Memory B cell (primary cell): Measurements from ENCODE around the gene YIPF7.

ENCODE experiments used
- ATAC-seq: fragments of 150-1000 bp; cut with Tn5 transposase; 2 replicates; pipeline ENCODE4 v1.10.0; 2021; ENCODE audit warnings: low read depth, mild to moderate bottlenecking, moderate library complexity
- DNase-seq, 2 donors: peaks; one replicate each; pipeline ENCODE4 v3.0.0; 2022; ENCODE audit warnings: low spot score in 2 of 2
- H3K27ac Mint-ChIP-seq: one replicate; pipeline ENCODE4 v1.8.0; 2022; ENCODE audit warnings: mild to moderate bottlenecking, moderate library complexity, mixed read lengths
- H3K27me3 Mint-ChIP-seq: one replicate; pipeline ENCODE4 v1.8.0; 2022; ENCODE audit warnings: mixed read lengths
- H3K36me3 Mint-ChIP-seq: one replicate; pipeline ENCODE4 v1.8.0; 2022; ENCODE audit warnings: mild to moderate bottlenecking, mixed read lengths
- H3K4me1 Mint-ChIP-seq: one replicate; pipeline ENCODE4 v1.8.0; 2022; ENCODE audit warnings: mixed read lengths
- H3K4me3 Mint-ChIP-seq: one replicate; pipeline ENCODE4 v1.8.0; 2022; ENCODE audit warnings: mild to moderate bottlenecking, moderate library complexity, mixed read lengths
- H3K9me3 Mint-ChIP-seq: one replicate; pipeline ENCODE4 v1.8.0; 2022; ENCODE audit warnings: mixed read lengths

The YIPF7 gene

DNA sequence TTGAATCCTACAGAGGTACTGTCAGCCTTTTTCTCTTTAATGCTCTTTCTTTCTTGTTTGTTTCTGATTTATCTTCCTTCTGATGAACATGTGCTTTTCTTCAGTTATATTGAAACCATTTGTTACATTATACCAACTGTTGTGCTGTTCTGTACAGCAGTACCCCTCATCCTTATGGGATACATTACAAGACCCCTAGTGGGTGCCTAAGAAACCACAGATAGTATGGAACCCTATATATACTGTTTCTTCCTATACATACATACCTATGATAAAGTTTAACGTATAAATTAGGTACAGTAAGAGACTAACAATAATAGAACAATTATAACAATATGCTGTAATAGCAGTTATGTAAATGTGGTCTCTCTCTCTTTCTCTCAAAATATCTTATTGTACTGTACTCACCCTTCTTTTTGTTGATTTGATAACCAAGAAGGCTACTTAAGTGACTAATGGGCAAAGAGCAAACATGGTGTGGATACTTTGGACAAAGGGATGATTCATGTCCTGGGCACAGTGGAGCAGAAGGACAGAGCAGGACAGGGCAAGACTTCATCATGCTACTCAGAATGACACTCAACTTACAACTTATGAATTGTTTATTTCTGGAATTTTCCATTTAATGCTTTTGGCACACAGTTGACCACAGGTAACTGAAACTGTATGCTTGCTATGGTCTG lies 10.7 kb upstream of the YIPF7 start:
- Mint-ChIP-seq H3K4me3 (no peak overlapping the region), H3K36me3 (no peaks in the 10 kb centered on the region), H3K4me1 (no peaks in the 10 kb centered on the region), H3K27me3 (peaks cover 5% of the 10 kb centered on the region), H3K27ac (no peak overlapping the region), H3K9me3 (no peaks in the 10 kb centered on the region)
- DNase-seq (no peak), ATAC-seq (no peak)

DNA sequence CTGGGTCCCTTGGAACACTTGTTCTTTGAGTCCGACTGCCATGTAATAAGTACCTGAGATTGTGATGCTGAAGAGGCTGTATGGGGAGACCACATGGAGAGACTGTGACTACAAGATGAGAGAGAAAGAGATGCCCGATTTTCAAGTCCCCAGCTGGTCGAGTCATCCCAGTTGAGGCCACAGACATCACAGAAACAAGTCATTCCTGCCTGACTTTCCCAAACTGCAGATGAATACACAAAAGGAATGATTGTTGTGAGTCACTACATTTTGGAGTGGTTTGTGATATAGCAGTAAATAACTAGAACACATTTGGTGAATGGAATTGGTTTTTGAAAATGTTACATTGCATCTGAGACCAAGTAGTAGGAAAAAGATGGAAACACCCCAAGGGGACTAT lies 9.0 kb upstream of the YIPF7 start:
- no peaks in the 10 kb centered on the region for H3K36me3 Mint-ChIP-seq
- H3K4me3 Mint-ChIP-seq = no peak overlapping the region
- peaks cover 5% of the 10 kb centered on the region for H3K27me3 Mint-ChIP-seq
- DNase-seq (no peak), ATAC-seq (no peak)
- H3K4me1 Mint-ChIP-seq = no peaks in the 10 kb centered on the region
- H3K9me3 Mint-ChIP-seq = no peaks in the 10 kb centered on the region
- no peak overlapping the region for H3K27ac Mint-ChIP-seq

DNA sequence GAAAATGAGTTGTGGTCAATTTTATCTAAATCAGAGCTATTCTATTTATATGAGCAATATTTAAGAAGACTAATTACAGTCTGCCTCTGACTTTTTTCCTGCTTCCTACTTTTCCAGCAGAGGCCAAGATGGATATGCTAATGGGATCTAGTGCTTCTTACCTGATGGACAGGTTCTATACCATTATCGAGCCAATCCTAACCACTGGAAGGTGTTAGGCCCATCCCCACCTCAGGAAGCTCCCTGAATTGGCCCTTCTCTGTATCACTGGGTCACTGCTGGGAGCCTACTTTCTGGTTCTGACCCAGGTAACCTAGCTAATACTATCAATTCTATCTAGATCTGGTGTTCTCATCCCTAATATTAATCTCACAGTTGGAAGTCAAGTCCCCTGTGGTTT lies 577 bp upstream of the YIPF7 start:
- Mint-ChIP-seq H3K4me3 (no peak overlapping the region), H3K36me3 (no peaks in the 10 kb centered on the region), H3K4me1 (no peaks in the 10 kb centered on the region), H3K27me3 (peaks cover 2% of the 10 kb centered on the region), H3K27ac (no peak overlapping the region), H3K9me3 (no peaks in the 10 kb centered on the region)
- DNase-seq = no peak
- ATAC-seq = no peak

DNA sequence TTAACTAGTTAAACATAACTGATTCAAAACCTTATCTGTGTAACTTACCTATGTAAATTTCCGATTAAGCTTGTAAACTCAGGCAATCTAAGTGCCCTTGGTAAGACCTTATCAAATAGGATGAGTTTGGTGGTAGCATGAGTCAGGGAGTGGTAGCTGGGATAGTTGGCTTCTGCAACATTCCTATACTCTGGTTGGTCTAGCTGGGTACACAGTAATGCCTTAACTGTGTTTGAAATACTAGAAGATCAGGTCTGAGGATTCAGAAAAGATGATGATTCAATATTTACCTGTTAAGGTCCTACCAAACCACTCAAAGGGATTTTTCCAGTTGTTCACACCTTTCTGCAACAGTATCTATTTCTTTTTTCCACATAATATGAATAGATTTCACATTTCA lies 5.3 kb downstream of the YIPF7 start:
- DNase-seq = no peak
- Mint-ChIP-seq H3K27ac (no peak overlapping the region), H3K36me3 (peaks cover 4% of the 10 kb centered on the region), H3K9me3 (peaks cover 6% of the 10 kb centered on the region), H3K27me3 (peaks cover 3% of the 10 kb centered on the region), H3K4me3 (no peak overlapping the region), H3K4me1 (no peaks in the 10 kb centered on the region)
- ATAC-seq = no peak

DNA sequence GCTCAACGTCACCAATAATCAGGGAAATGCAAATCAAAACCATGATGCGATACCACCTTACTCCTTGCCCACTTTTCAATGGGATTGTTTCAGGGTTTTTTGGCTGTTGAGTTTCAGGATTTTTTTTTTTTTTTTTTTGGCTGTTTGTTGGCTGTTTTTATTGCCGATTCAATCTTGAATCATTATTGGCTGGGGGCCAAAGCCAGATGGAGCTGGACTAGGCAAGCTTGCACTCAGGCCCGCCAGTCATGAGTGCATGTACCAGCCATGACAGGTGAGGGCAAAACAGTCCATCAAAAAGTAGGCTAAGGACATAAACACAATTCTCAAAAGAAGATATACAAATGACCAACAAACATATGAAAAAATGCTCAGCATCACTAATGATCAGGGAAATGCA lies 13.3 kb downstream of the YIPF7 start:
- H3K9me3 Mint-ChIP-seq = peaks cover 4% of the 10 kb centered on the region
- no peak overlapping the region for H3K27ac Mint-ChIP-seq
- H3K4me3 Mint-ChIP-seq = no peak overlapping the region
- ATAC-seq = no peak
- H3K27me3 Mint-ChIP-seq = peaks cover 1% of the 10 kb centered on the region
- H3K36me3 Mint-ChIP-seq = peaks cover 2% of the 10 kb centered on the region
- DNase-seq = no peak
- H3K4me1 Mint-ChIP-seq = no peaks in the 10 kb centered on the region

DNA sequence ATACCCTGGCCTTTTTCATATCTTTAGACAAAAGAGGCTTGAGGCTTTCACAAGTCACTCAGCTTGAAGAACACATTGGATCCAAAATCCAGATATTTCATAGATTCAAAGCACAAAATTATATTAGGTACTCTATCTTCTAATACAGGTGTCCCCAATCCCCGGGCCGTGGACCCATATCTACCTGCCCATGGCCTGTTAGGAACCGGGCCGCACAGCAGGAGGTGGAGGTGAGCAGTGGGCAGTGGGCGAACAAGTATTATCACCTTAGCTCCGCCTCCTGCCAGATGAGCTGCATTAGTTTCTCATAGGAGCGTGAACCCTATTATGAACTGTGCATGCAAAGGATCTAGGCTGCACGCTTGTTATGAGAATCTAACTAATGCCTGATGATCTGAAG lies 18.7 kb downstream of the YIPF7 start:
- Mint-ChIP-seq H3K4me3 (no peak overlapping the region), H3K36me3 (no peaks in the 10 kb centered on the region), H3K27ac (no peak overlapping the region), H3K27me3 (peaks cover 1% of the 10 kb centered on the region), H3K9me3 (no peaks in the 10 kb centered on the region), H3K4me1 (peaks cover 2% of the 10 kb centered on the region)
- ATAC-seq (no peak), DNase-seq (no peak)

DNA sequence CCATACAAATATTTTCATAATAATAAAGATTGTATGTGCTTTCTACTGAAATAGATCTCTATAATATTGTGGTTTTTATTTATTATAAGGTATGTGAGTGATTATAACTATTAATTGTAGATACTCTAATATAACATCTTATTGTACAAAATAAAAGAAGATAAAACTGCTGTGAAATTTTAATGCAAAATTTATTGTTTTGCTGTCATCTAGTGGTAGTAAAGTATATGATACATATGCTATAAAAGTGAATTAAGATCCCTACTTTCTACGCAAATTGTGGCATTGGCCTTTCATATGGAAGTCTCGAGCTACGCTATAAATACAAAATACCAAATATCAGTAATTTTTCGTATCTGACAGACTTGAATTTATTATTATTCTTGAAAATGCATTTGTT lies 19.3 kb downstream of the YIPF7 start:
- H3K9me3 Mint-ChIP-seq = no peaks in the 10 kb centered on the region
- H3K27ac Mint-ChIP-seq = no peak overlapping the region
- H3K36me3 Mint-ChIP-seq = no peaks in the 10 kb centered on the region
- no peak for ATAC-seq
- DNase-seq = no peak
- peaks cover 2% of the 10 kb centered on the region for H3K4me1 Mint-ChIP-seq
- no peak overlapping the region for H3K4me3 Mint-ChIP-seq
- H3K27me3 Mint-ChIP-seq = peaks cover 1% of the 10 kb centered on the region

DNA sequence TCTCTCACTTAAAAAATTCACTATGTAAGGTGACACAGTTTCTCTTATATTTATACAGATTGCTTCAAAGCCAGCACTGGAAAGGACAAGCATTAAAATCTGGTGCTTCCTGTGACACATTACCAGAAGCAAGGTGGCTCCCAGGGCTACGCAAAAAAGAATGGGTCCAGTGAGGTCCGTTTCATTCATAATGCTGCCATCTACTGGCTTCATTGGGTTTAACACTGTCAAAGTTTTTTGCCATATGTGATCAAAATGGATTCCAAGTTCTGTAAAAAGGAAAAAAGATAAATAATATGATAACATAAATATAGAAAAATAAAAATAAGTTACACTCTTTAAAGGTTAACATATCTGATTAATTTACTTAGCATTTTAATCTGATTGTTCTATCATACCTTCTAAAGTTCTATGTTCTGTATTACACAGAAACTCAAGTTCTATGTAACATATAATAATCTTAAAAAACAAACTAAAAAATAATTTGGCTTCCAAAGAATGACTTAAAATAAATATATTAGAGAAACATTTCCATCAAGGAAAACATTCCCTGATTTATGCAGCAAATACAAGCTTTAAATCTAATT lies 22.1 kb downstream of the YIPF7 start:
- DNase-seq = peak; percentile 25 to 34
- Mint-ChIP-seq H3K9me3 (no peaks in the 10 kb centered on the region), H3K4me3 (no peak overlapping the region), H3K36me3 (no peaks in the 10 kb centered on the region), H3K4me1 (peaks cover 2% of the 10 kb centered on the region), H3K27me3 (no peaks in the 10 kb centered on the region), H3K27ac (peak overlapping the region; percentile 28)
- ATAC-seq = peak; percentile 84

DNA sequence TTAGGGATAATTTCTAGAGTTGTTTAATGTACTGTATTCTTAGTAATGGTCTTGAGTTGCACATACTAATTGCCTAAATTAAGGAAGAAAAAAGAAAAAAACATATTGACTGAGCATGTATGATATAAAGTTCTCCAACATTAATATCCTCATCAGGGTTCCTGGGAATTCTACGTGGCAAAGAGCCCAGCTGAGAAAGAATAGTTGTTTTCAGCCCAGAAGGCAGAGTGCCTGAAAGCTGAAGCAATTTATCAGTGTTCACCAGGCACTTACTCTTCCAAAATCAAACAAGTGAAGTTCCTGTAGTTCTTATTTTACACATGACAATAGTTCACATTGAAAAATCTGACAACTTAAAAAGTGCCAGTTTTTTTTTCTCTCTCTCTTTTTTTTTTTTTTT lies 27.7 kb downstream of the YIPF7 start:
- ATAC-seq (no peak), DNase-seq (no peak)
- no peaks in the 10 kb centered on the region for H3K36me3 Mint-ChIP-seq
- H3K27ac Mint-ChIP-seq = no peak overlapping the region
- H3K4me3 Mint-ChIP-seq = no peak overlapping the region
- H3K9me3 Mint-ChIP-seq = no peaks in the 10 kb centered on the region
- H3K27me3 Mint-ChIP-seq = no peaks in the 10 kb centered on the region
- H3K4me1 Mint-ChIP-seq = no peaks in the 10 kb centered on the region

DNA sequence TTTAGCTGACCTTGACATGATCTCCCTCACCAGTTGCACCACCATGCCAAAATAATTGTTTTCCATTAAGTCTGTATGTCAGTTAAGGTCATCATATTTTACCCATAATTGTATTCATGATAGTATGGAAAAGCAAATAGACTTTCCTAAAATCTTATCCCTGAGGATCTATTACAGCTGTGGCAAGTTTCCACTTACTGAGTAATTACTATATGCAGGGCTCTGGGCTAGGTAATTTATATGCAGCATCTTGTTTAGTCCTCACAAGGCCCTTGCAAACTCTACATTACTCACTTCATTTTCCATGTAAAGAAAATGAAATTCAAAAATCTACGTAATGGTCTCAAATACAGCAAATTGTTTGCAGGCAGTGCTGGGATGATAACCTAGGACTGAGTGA lies 34.8 kb downstream of the YIPF7 start:
- H3K4me1 Mint-ChIP-seq = no peaks in the 10 kb centered on the region
- DNase-seq (no peak), ATAC-seq (no peak)
- H3K4me3 Mint-ChIP-seq = no peak overlapping the region
- peaks cover 3% of the 10 kb centered on the region for H3K27me3 Mint-ChIP-seq
- no peaks in the 10 kb centered on the region for H3K36me3 Mint-ChIP-seq
- no peak overlapping the region for H3K27ac Mint-ChIP-seq
- H3K9me3 Mint-ChIP-seq = no peaks in the 10 kb centered on the region

DNA sequence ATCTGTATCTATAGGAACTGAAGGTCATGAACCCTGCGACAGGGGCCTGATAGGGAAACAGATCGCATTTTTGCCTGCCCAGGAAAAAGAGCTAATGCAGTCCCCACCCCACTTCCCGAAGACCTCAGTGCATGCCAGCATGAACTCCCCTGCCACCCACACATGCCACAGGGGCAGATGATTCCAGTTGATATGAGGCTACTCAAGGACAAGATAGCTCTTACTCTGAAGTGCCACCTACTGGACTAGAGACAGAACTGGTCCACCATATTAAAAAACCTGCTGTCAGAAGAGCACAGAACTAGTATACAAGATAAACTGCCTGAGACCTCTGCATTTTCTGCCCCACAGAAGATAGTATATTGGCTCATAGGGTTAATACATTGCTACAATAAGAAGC lies 68.0 kb downstream of the YIPF7 start:
- Mint-ChIP-seq H3K9me3 (peaks cover 7% of the 10 kb centered on the region), H3K27ac (no peak overlapping the region), H3K36me3 (no peaks in the 10 kb centered on the region), H3K27me3 (no peaks in the 10 kb centered on the region), H3K4me1 (no peaks in the 10 kb centered on the region), H3K4me3 (no peak overlapping the region)
- ATAC-seq (no peak), DNase-seq (no peak)

DNA sequence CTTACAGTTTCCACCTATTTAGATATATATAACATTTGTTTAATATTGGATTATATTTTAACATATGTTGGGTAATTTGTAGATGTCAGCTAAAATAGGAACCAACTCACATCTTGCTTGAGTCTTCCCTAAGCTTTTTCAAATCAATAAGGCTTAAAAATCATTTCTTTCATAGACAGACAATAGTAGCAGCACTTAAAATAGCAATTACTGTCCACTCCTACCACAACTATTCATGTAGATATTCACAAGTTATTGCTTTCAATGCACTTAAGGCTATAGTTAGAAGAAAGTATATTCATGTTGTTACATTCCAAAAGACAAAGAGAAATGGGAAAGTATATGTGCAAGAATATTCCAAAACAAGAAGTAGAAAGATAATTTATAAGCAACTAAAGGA lies 71.2 kb downstream of the YIPF7 start:
- ATAC-seq (no peak), DNase-seq (no peak)
- Mint-ChIP-seq H3K27ac (no peak overlapping the region), H3K4me3 (no peak overlapping the region), H3K9me3 (peaks cover 7% of the 10 kb centered on the region), H3K36me3 (no peaks in the 10 kb centered on the region), H3K27me3 (no peaks in the 10 kb centered on the region), H3K4me1 (no peaks in the 10 kb centered on the region)

DNA sequence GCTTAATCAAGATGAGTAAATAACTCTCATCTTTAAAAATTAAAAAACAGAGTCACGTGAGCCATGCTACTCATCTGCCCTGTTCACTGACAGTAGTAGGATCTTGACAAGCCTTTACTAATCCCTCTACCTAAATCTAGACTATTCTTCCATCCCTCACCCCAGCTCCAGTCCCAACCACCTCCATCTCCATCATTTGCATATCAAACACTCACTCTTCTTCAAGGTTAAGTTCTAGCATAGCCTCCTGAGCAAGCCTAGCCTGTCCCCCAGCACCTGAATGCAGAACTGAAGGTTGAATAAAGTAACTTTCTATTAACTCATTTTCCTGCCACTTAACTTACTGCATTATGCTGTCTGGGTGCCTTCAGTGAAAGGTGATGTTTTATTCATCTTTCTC lies 72.5 kb downstream of the YIPF7 start:
- Mint-ChIP-seq H3K4me1 (no peaks in the 10 kb centered on the region), H3K9me3 (peaks cover 6% of the 10 kb centered on the region), H3K27ac (no peak overlapping the region), H3K36me3 (no peaks in the 10 kb centered on the region), H3K27me3 (no peaks in the 10 kb centered on the region), H3K4me3 (no peak overlapping the region)
- ATAC-seq = no peak
- DNase-seq = no peak
